ENCODE data around the gene NRAP. TPM values are rescaled to one million over a fixed set of nuclear protein-coding genes. Genes with fewer than 3 reads are reported as not detected.

The NRAP gene
- total RNA-seq, 1 experiment from 2014 or later: not detected

- DNase-seq (ENCODE audit: low read depth, low spot score) (no peak), ATAC-seq (no peak)
- in situ Hi-C loops (cut with HindIII; ENCODE audit: low pct_unique_long_range_greater_than_20kb, low sequenced_read_pairs): no loop called here
- intact Hi-C loops (cut with micrococcal nuclease; ENCODE audit: unreplicated experiment): no loop called here
- H3K27me3 ChIP-seq (ENCODE audit: control insufficient read depth, insufficient read depth, low read length): no peaks in the 10 kb centered on the region
- no peak for TF ChIP-seq SIN3A (IDR thresholded peaks at IDR 0.05; ENCODE audit: borderline replicate concordance, insufficient read depth, low read depth, low read length)
- no peak for TF ChIP-seq CTCF (IDR thresholded peaks at IDR 0.05)
- TF ChIP-seq TCF7L2 (IDR thresholded peaks at IDR 0.05; ENCODE audit: low read depth, low read length): no peak
- TF ChIP-seq POLR2AphosphoS5 (IDR thresholded peaks at IDR 0.05; ENCODE audit: low read depth, low read length): no peak
- no peak for TF ChIP-seq REST (IDR thresholded peaks at IDR 0.05; ENCODE audit: insufficient read depth in 1 of 2, low read depth in 2 of 2, low read length in 1 of 2)
- BruUV-seq (replicated peaks): no TSS peak
- H3K4me1 ChIP-seq (ENCODE audit: control insufficient read depth, insufficient read depth, low read length): no peaks in the 10 kb centered on the region
- peaks cover 10% of the 10 kb centered on the region; the same call in 1 of the 2 replicates for H3K9me3 ChIP-seq (ENCODE audit: control insufficient read depth, insufficient read depth, low read depth, low read length)
- POLR2A ChIA-PET: no interaction called here
- CTCF ChIA-PET: no interaction called here
- no peaks in the 10 kb centered on the region for H3K36me3 ChIP-seq (ENCODE audit: control insufficient read depth, insufficient read depth, low read length)
- no peak overlapping the region for H3K4me3 ChIP-seq (ENCODE audit: low read depth in 2 of 2, low read length in 2 of 2)
- H3K27ac ChIP-seq (ENCODE audit: low read length): no peak overlapping the region
Measured at GRCh38 chr10:113692271-113692670, 28.4 kb upstream of the NRAP start.

GRCh38 chr10:113691381-113691780, 27.5 kb upstream of the NRAP start:
- ATAC-seq (no peak), DNase-seq (ENCODE audit: low read depth, low spot score) (no peak)
- H3K9me3 ChIP-seq (ENCODE audit: control insufficient read depth, insufficient read depth, low read depth, low read length): peaks cover 15% of the 10 kb centered on the region; the same call in 1 of the 2 replicates
- ChIA-PET POLR2A (no interaction called here), CTCF (no interaction called here)
- H3K4me1 ChIP-seq (ENCODE audit: control insufficient read depth, insufficient read depth, low read length): no peaks in the 10 kb centered on the region
- no peaks in the 10 kb centered on the region for H3K27me3 ChIP-seq (ENCODE audit: control insufficient read depth, insufficient read depth, low read length)
- H3K27ac ChIP-seq (ENCODE audit: low read length): no peak overlapping the region
- no TSS peak for BruUV-seq (replicated peaks)
- in situ Hi-C loops (cut with HindIII; ENCODE audit: low pct_unique_long_range_greater_than_20kb, low sequenced_read_pairs) (no loop called here), intact Hi-C loops (cut with micrococcal nuclease; ENCODE audit: unreplicated experiment) (no loop called here)
- TF ChIP-seq CTCF (IDR thresholded peaks at IDR 0.05): no peak
- no peak for TF ChIP-seq REST (IDR thresholded peaks at IDR 0.05; ENCODE audit: insufficient read depth in 1 of 2, low read depth in 2 of 2, low read length in 1 of 2)
- TF ChIP-seq POLR2AphosphoS5 (IDR thresholded peaks at IDR 0.05; ENCODE audit: low read depth, low read length): no peak
- TF ChIP-seq SIN3A (IDR thresholded peaks at IDR 0.05; ENCODE audit: borderline replicate concordance, insufficient read depth, low read depth, low read length): no peak
- TF ChIP-seq TCF7L2 (IDR thresholded peaks at IDR 0.05; ENCODE audit: low read depth, low read length): no peak
- H3K4me3 ChIP-seq (ENCODE audit: low read depth in 2 of 2, low read length in 2 of 2): no peak overlapping the region
- H3K36me3 ChIP-seq (ENCODE audit: control insufficient read depth, insufficient read depth, low read length): no peaks in the 10 kb centered on the region

All from Panc1 (cell line).